T47D (cell line): ENCODE results near the gene ARL6.
"Not testable (repeated sequence)": the region's sequence is repeated elsewhere in the genome, so short reads cannot be mapped to it uniquely, and the experiment has no call there.

Source experiments
- DNase-seq, 2 experiments: peaks; one replicate each; pipeline versions ENCODE4 v3.0.0 to v3.0.0-alpha.2; 2011 to 2012; ENCODE audit warnings: low read depth in 1 of 2, low spot score in 1 of 2
- JUND ChIP-seq: IDR thresholded peaks from 2 replicates; pipeline ENCODE4 v1.6.1; 2012; ENCODE audit warnings: low read depth
- in situ Hi-C: cut with HindIII; loops from 2 replicates; pipeline ENCODE4 v1.10.0; 2016; ENCODE audit warnings: low sequenced_read_pairs, low pct_unique_long_range_greater_than_20kb

ARL6 gene

GRCh38 chr3:97825101-97825500 is 60.5 kb downstream of the ARL6 start:
- TF ChIP-seq JUND = no peak
- DNase-seq = no peak
- in situ Hi-C loops = no loop called here

GRCh38 chr3:97827741-97828471 is 63.3 kb downstream of the ARL6 start:
- no peak for TF ChIP-seq JUND
- no peak for DNase-seq
- in situ Hi-C loops = no loop called here

GRCh38 chr3:97829198-97829597 is 64.6 kb downstream of the ARL6 start:
- in situ Hi-C loops = no loop called here
- no peak for TF ChIP-seq JUND
- no peak for DNase-seq

- TF ChIP-seq JUND = no peak
- in situ Hi-C loops = no loop called here
- no peak for DNase-seq
These were observed 66.1 kb downstream of the ARL6 start for GRCh38 chr3:97830638-97831037.

- in situ Hi-C loops = no loop called here
- no peak for TF ChIP-seq JUND
- DNase-seq = no peak
These were observed 66.6 kb downstream of the ARL6 start for GRCh38 chr3:97831140-97831539.

DNA sequence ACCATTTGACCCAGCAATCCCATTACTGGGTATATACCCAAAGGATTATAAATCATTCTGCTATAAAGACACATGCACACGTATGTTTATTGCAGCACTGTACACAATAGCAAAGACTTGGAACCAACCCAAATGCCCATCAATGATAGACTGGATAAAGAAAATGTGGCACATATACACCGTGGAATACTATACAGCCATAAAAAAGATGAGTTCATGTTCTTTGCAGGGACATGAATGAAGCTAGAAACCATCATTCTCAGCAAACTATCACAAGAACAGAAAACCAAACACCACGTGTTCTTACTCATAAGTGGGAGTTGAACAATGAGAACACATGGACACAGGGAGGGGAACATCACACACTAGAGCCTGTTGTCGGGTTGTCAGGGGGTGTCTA is 68.6 kb downstream of the ARL6 start:
- in situ Hi-C loops, DNase-seq: not testable (repeated sequence)

DNA sequence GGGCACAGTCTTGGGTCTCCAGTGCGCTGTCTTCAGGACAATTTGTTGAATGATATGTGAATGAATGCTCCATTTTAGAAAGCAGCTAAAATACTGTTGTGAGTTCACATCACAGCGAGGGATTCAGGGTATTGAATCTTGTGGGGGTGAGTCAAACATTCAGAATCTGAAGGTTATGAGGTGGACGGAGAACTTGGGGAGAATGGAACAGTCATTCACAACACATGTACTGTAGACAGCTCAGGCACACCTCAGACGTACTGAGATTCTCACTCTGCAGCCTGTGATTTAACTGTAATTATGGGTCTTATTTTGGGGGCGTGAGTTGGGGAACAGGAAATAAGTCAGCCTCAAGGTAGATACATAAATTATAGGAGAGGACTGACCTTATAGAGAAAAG is 71.2 kb downstream of the ARL6 start:
- no peak for TF ChIP-seq JUND
- DNase-seq = no peak
- in situ Hi-C loops = no loop called here

DNA sequence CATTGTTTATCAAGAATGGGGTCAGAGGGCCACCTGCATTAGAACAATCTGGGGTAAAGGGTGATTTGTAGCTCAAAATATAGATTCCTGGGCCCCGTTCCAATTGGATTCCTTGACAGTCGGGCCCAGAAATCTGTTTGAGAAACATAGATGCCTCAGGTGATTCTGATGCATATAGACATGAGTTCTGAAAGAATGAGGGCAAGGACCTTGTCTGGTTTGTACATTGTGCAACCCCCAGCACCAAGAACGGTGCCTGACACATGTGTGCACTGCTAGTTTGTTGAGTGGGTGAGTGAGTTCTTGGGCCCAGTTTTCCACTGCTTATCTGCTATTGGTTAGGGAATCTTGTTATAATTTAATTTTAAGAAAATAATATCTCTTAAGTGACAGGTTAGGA is 73.8 kb downstream of the ARL6 start:
- TF ChIP-seq JUND = no peak
- DNase-seq = no peak
- in situ Hi-C loops = no loop called here

DNA sequence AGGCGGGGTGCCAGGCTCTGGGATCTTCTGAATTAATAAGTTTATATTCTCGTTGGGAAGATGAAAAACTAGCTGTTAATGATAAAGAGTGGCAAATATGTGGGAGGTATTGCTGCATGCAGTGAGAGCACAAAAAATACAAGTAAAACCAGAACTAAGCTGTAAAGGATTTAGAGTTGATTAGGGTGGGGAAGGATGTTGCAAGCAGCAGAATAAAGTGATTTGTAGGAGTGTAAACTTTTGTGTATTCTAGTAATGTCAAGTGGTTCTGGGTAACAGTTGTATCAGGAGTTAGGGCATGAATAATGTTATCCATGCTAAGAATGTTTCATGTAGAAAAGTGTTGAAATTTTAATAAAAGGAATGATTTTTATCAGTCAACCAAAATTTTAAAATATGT is 75.4 kb downstream of the ARL6 start:
- no peak for DNase-seq
- in situ Hi-C loops = no loop called here

DNA sequence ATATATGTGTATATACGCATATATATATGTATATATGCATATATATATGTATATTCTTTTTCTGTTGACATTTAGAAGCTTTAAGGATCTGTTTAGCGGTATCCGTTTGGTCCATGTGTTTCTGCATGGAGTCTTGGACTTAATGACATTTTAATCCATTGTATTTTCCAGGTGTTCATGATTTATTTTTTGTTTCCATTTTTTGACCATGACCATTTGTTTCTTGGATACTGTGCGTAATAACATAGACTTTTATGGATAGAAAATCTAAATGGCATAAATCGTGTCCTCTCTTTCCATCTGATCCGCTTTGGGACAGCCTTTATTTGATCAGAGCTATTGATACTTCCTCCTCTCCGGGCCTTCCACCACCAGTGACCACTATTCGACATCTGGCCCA is 76.7 kb downstream of the ARL6 start:
- TF ChIP-seq JUND = no peak
- no peak for DNase-seq
- in situ Hi-C loops = no loop called here

More for the DNA sequence above, 75.4 kb downstream of the ARL6 start:
- no peak for TF ChIP-seq JUND

DNA sequence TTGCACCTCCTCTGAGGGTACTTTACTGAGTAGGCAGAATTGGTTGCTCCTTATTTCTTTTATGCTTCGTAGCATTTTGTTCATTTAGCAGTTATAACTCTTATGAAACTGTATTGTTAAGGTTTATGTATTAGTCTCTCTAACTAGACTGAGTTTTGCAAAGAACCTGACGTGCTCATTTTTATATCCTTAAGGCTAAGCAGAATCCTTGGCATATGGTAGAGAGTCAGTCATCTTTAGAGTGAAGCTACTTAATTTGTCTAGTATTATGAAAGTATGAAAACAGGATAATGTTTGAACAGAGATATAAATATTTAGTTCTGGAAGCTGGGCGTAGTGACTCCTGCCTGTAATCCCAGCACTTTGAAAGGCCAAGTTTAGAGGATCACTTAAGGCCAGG is 77.4 kb downstream of the ARL6 start:
- in situ Hi-C loops = no loop called here
- TF ChIP-seq JUND = no peak
- DNase-seq = no peak

GRCh38 chr3:97848779-97849178 is 84.2 kb downstream of the ARL6 start:
- in situ Hi-C loops = no loop called here
- TF ChIP-seq JUND = no peak
- DNase-seq = no peak
